Neural cell (in vitro differentiated cells): ENCODE results near the gene FYN. TPM values are rescaled to one million over a fixed set of nuclear protein-coding genes. Genes with fewer than 3 reads are reported as not detected.

ENCODE experiments used
- H2AFZ ChIP-seq: fragments of 200-600, 300-800 bp; sonication (generic), shearing (Covaris generic); 2 replicates; pipeline ENCODE4 v1.6.0; 2014; ENCODE audit warnings: low read depth, mild to moderate bottlenecking, antibody characterized with exemption, low read length, moderate library complexity
- H3F3A ChIP-seq: fragments of 200-600 bp; shearing (Covaris generic); 2 replicates; pipeline ENCODE4 v1.6.1; 2016; ENCODE audit warnings: mild to moderate bottlenecking, moderate library complexity, mixed read lengths, antibody characterized with exemption, low read length; ENCODE audit not compliant: insufficient read depth, poor library complexity, severe bottlenecking
- H3K27ac ChIP-seq: fragments of 200-600, 300-800 bp; sonication (generic), shearing (Covaris generic); 2 replicates; pipeline ENCODE4 v1.5.1; 2014; ENCODE audit warnings: mild to moderate bottlenecking, low read length, moderate library complexity
- H3K27me3 ChIP-seq: fragments of 300-800, 200-600 bp; sonication (generic), shearing (Covaris generic); 2 replicates; pipeline ENCODE4 v1.6.0; 2014; ENCODE audit warnings: mild to moderate bottlenecking, low read depth, low read length, moderate library complexity; ENCODE audit not compliant: insufficient read depth
- H3K36me3 ChIP-seq: fragments of 300-800, 200-600 bp; sonication (generic), shearing (Covaris generic); 2 replicates; pipeline ENCODE4 v1.5.1; 2014; ENCODE audit warnings: mild to moderate bottlenecking, antibody characterized with exemption, low read length, moderate library complexity; ENCODE audit not compliant: insufficient read depth
- H3K4me2 ChIP-seq: fragments of 300-800, 200-600 bp; sonication (generic), shearing (Covaris generic); 2 replicates; pipeline ENCODE4 v1.6.0; 2014; ENCODE audit warnings: mild to moderate bottlenecking, low read length
- H3K4me3 ChIP-seq: fragments of 300-800, 200-600 bp; sonication (generic), shearing (Covaris generic); 2 replicates; pipeline ENCODE4 v1.5.1; 2014; ENCODE audit warnings: mild to moderate bottlenecking, low read length, moderate library complexity
- H3K79me2 ChIP-seq: fragments of 200-600 bp; shearing (Covaris generic); replicated peaks from 2 replicates; pipeline ENCODE4 v1.6.0; 2014; ENCODE audit warnings: mild to moderate bottlenecking, low read length, moderate library complexity; ENCODE audit not compliant: insufficient read depth
- H3K9ac ChIP-seq: fragments of 300-800, 200-600 bp; sonication (generic), shearing (Covaris generic); 2 replicates; pipeline ENCODE4 v1.6.1; 2016; ENCODE audit warnings: mild to moderate bottlenecking, low read length, mixed read lengths
- H3K9me2 ChIP-seq: fragments of 200-600 bp; shearing (Covaris generic); 2 replicates; pipeline ENCODE4 v1.6.1; 2016; ENCODE audit warnings: mild to moderate bottlenecking, low read length, mixed read lengths; ENCODE audit not compliant: insufficient read depth
- H3K9me3 ChIP-seq: fragments of 200-600, 300-800 bp; sonication (generic), shearing (Covaris generic); 2 replicates; pipeline ENCODE4 v1.6.1; 2016; ENCODE audit warnings: mild to moderate bottlenecking, mixed run types, low read length, moderate library complexity, mixed read lengths
- H4K20me1 ChIP-seq: fragments of 200-600 bp; shearing (Covaris generic); 2 replicates; pipeline ENCODE4 v1.6.1; 2016; ENCODE audit warnings: mild to moderate bottlenecking, mixed run types; ENCODE audit not compliant: insufficient read depth
- EP300 ChIP-seq: fragments of 450-650 bp; conservative IDR thresholded peaks from 2 replicates; pipeline ENCODE4 v1.6.1; 2014; ENCODE audit warnings: antibody characterized with exemption, mild to moderate bottlenecking, moderate library complexity; ENCODE audit not compliant: poor library complexity, severe bottlenecking
- EZH2 ChIP-seq: fragments of 200-600, 300-800 bp; shearing (Covaris generic), sonication (generic); IDR thresholded peaks from 2 replicates; pipeline ENCODE4 v1.6.1; 2014; ENCODE audit warnings: antibody characterized with exemption, low read length, borderline replicate concordance, mild to moderate bottlenecking; ENCODE audit not compliant: insufficient read depth, poor library complexity, severe bottlenecking
- POLR2AphosphoS5 ChIP-seq: IDR thresholded peaks from 2 replicates; pipeline ENCODE4 v1.6.1; 2012
- RAD21 ChIP-seq: fragments of 450-650 bp; conservative IDR thresholded peaks from 2 replicates; pipeline ENCODE4 v1.6.1; 2014; ENCODE audit warnings: antibody characterized with exemption, mild to moderate bottlenecking, moderate library complexity
- TAF1 ChIP-seq: IDR thresholded peaks from 2 replicates; pipeline ENCODE4 v1.6.1; 2012; ENCODE audit warnings: low read depth
- polyA plus RNA-seq: library from polyadenylated mRNA; depleted of rRNA; stranded (reverse); fragments of >200 nt; gene quantifications from 2 replicates; pipeline ENCODE4 v1.2.3, GENCODE V29; 2014
- TF ChIP-seq, protein P1 (sequence below): IDR thresholded peaks from 2 replicates; pipeline ENCODE4 v1.6.1; 2012; ENCODE audit warnings: borderline replicate concordance
- TF ChIP-seq, protein P2 (sequence below): fragments of 450-650 bp; IDR thresholded peaks from 2 replicates; pipeline ENCODE4 v1.5.1; 2014; ENCODE audit warnings: antibody characterized with exemption, mild to moderate bottlenecking, moderate library complexity; ENCODE audit not compliant: poor library complexity, severe bottlenecking

FYN gene
- polyA plus RNA-seq, 1 donor from 2014 or later: 277 TPM

DNA sequence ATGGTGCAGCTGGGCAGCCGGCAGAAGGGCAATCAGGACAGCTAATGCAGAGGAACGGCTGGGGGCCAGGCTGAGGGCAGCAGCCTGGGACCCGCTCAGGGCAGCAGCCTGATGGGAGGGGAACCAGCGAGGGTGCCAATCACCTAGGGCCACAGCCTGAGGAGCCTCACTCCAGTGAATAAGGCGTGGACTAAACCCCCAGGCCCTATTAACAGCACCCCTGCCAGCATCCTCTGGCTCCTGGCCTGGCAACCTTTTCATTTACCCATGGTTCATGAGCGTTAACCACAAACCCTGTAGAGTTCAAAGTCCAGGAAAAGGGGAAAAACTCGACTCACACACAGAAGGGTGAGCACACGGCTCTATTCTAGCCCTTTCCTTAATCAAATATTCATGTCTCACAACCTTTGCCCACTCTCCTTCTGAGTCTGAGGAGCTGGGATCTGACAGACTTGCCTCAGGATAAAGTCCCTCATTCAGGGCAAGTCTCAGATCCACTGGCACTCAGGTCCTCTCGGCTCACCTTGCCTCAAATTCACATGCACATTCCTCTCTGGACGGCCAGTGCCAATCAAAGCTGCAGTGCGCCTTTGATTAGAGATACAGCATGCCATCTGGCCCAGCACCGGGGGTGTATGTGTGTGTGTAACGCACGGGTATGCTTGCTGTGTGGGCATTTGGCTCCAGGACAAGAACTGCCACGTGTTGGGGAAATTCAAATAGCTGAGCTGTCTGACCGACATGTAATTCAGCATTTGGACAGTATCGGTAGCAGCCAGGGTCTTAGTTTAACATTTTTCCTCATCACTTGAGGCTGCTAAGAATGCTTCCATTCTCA is 180.7 kb downstream of the FYN start:
- Histone ChIP-seq H3K27ac (no peak overlapping the region), H3K79me2 (no peaks in the 10 kb centered on the region), H3K36me3 (peaks cover 14% of the 10 kb centered on the region), H4K20me1 (no peaks in the 10 kb centered on the region), H3K4me3 (no peak overlapping the region), H3K9me3 (no peaks in the 10 kb centered on the region), H2AFZ (no peak overlapping the region), H3F3A (no peaks in the 10 kb centered on the region), H3K27me3 (no peaks in the 10 kb centered on the region), H3K9me2 (no peaks in the 10 kb centered on the region), H3K4me2 (no peak overlapping the region), H3K9ac (no peak overlapping the region)
- TF ChIP-seq TAF1 (no peak), EP300 (no peak)

DNA sequence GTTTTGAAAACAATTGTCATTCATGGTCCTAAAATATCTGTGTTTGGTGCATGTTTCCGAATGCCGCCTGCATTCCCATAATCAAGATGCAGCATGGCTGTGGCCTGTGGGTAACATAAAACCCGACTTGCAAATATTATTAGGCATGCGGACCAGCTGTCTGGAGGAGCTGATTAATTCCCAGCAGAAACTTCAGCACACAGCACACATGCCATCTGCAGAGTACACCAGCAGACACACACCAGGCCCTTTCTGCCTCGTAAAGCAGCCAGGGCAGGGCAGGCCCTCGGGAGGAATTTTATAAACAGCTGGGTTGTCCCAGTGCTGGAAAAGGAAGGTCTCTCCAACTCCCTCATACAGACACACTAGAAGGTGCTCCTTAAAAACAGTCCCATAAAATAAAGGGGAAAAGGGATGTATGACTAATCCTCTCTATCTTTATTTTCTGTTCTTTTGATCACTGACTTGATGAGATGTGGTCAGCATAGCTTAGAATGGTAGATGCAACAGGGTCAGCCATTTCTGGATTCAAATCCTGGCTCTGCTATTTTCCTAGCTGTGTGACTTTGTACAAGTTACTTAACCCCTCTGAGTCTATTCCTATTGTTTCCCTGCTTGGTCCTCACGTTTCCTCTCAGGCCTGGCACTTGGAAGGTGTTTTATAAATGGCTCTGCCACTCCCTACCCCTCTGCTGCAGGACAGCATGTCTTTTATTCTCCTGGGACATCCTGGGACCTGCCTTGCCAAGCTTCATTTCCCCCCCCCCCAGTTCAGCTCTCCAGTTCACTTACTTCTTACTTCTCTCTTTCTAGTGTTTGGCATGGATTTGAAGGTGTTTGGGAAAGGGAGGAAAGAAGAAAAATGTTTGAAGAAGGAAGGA is 181.7 kb downstream of the FYN start:
- Histone ChIP-seq H2AFZ (no peak overlapping the region), H3K9me2 (no peaks in the 10 kb centered on the region), H4K20me1 (no peaks in the 10 kb centered on the region), H3K27ac (no peak overlapping the region), H3K36me3 (peaks cover 14% of the 10 kb centered on the region), H3K79me2 (no peaks in the 10 kb centered on the region), H3F3A (no peaks in the 10 kb centered on the region), H3K4me2 (no peak overlapping the region), H3K9ac (no peak overlapping the region), H3K27me3 (no peaks in the 10 kb centered on the region), H3K4me3 (no peak overlapping the region), H3K9me3 (no peaks in the 10 kb centered on the region)
- TF ChIP-seq TAF1 (no peak), RAD21 (no peak), EP300 (no peak), EZH2 (no peak), POLR2AphosphoS5 (no peak)
- TF ChIP-seq, protein P1, sequence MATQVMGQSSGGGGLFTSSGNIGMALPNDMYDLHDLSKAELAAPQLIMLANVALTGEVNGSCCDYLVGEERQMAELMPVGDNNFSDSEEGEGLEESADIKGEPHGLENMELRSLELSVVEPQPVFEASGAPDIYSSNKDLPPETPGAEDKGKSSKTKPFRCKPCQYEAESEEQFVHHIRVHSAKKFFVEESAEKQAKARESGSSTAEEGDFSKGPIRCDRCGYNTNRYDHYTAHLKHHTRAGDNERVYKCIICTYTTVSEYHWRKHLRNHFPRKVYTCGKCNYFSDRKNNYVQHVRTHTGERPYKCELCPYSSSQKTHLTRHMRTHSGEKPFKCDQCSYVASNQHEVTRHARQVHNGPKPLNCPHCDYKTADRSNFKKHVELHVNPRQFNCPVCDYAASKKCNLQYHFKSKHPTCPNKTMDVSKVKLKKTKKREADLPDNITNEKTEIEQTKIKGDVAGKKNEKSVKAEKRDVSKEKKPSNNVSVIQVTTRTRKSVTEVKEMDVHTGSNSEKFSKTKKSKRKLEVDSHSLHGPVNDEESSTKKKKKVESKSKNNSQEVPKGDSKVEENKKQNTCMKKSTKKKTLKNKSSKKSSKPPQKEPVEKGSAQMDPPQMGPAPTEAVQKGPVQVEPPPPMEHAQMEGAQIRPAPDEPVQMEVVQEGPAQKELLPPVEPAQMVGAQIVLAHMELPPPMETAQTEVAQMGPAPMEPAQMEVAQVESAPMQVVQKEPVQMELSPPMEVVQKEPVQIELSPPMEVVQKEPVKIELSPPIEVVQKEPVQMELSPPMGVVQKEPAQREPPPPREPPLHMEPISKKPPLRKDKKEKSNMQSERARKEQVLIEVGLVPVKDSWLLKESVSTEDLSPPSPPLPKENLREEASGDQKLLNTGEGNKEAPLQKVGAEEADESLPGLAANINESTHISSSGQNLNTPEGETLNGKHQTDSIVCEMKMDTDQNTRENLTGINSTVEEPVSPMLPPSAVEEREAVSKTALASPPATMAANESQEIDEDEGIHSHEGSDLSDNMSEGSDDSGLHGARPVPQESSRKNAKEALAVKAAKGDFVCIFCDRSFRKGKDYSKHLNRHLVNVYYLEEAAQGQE: no peak
- TF ChIP-seq, protein P2, sequence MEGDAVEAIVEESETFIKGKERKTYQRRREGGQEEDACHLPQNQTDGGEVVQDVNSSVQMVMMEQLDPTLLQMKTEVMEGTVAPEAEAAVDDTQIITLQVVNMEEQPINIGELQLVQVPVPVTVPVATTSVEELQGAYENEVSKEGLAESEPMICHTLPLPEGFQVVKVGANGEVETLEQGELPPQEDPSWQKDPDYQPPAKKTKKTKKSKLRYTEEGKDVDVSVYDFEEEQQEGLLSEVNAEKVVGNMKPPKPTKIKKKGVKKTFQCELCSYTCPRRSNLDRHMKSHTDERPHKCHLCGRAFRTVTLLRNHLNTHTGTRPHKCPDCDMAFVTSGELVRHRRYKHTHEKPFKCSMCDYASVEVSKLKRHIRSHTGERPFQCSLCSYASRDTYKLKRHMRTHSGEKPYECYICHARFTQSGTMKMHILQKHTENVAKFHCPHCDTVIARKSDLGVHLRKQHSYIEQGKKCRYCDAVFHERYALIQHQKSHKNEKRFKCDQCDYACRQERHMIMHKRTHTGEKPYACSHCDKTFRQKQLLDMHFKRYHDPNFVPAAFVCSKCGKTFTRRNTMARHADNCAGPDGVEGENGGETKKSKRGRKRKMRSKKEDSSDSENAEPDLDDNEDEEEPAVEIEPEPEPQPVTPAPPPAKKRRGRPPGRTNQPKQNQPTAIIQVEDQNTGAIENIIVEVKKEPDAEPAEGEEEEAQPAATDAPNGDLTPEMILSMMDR: no peak
